Measurements from ENCODE around the gene KRT73. TPM values are rescaled to one million over a fixed set of nuclear protein-coding genes. Genes with fewer than 3 reads are reported as not detected.
"Not testable (repeated sequence)": the region's sequence is repeated elsewhere in the genome, so short reads cannot be mapped to it uniquely, and the experiment has no call there.

The KRT73 gene
- total RNA-seq, 1 experiment from 2014 or later, result not detected

- no peak for DNase-seq (ENCODE audit: low spot score)
Measured at GRCh38 chr12:52600941-52601481, 17.3 kb downstream of the KRT73 start, which contains the start of gene KRT72. TSS of gene KRT72 (minus strand) at chr12:52601463. CDS start at chr12:52601452, 11 bp downstream.

- DNase-seq (ENCODE audit: low spot score), result no peak
Measured at GRCh38 chr12:52600475-52600874, 17.9 kb downstream of the KRT73 start.

- DNase-seq (ENCODE audit: low spot score), result no peak
Measured at GRCh38 chr12:52600071-52600470, 18.3 kb downstream of the KRT73 start.

- no peak for DNase-seq (ENCODE audit: low spot score)
Measured at GRCh38 chr12:52598966-52599365, 19.4 kb downstream of the KRT73 start.

- DNase-seq (ENCODE audit: low spot score), result not testable (repeated sequence)
Measured at GRCh38 chr12:52594237-52594636, 24.1 kb downstream of the KRT73 start.

GRCh38 chr12:52591521-52591920, 26.8 kb downstream of the KRT73 start:
- DNase-seq (ENCODE audit: low spot score), result no peak

- no peak for DNase-seq (ENCODE audit: low spot score)
Measured at GRCh38 chr12:52590021-52590420, 28.3 kb downstream of the KRT73 start.

GRCh38 chr12:52587563-52587962, 30.8 kb downstream of the KRT73 start:
- DNase-seq (ENCODE audit: low spot score), result no peak

GRCh38 chr12:52585946-52586345, 32.4 kb downstream of the KRT73 start:
- no peak for DNase-seq (ENCODE audit: low spot score)

GRCh38 chr12:52585066-52585465, 33.3 kb downstream of the KRT73 start:
- DNase-seq (ENCODE audit: low spot score), result no peak

GRCh38 chr12:52584156-52584682, 34.1 kb downstream of the KRT73 start:
- DNase-seq (ENCODE audit: low spot score), result no peak

GRCh38 chr12:52582971-52583456, 35.3 kb downstream of the KRT73 start:
- peak; percentile 68 for DNase-seq (ENCODE audit: low spot score)

- no peak for DNase-seq (ENCODE audit: low spot score)
Measured at GRCh38 chr12:52582486-52582885, 35.9 kb downstream of the KRT73 start.

GRCh38 chr12:52581481-52581880, 36.9 kb downstream of the KRT73 start:
- no peak for DNase-seq (ENCODE audit: low spot score)

- no peak for DNase-seq (ENCODE audit: low spot score)
Measured at GRCh38 chr12:52581066-52581465, 37.3 kb downstream of the KRT73 start.

GRCh38 chr12:52580496-52580895, 37.9 kb downstream of the KRT73 start:
- no peak for DNase-seq (ENCODE audit: low spot score)

- DNase-seq (ENCODE audit: low spot score), result no peak
Measured at GRCh38 chr12:52579468-52580465, 38.6 kb downstream of the KRT73 start.

GRCh38 chr12:52578469-52578868, 39.9 kb downstream of the KRT73 start:
- no peak for DNase-seq (ENCODE audit: low spot score)

- DNase-seq (ENCODE audit: low spot score), result no peak
Measured at GRCh38 chr12:52577316-52577715, 41.0 kb downstream of the KRT73 start.

- no peak for DNase-seq (ENCODE audit: low spot score)
Measured at GRCh38 chr12:52575948-52576347, 42.4 kb downstream of the KRT73 start.

GRCh38 chr12:52575256-52575655, 43.1 kb downstream of the KRT73 start:
- no peak for DNase-seq (ENCODE audit: low spot score)

- no peak for DNase-seq (ENCODE audit: low spot score)
Measured at GRCh38 chr12:52573743-52574142, 44.6 kb downstream of the KRT73 start, which contains the start of gene KRT74. TSS of gene KRT74 (minus strand) at chr12:52573843. CDS start at chr12:52573777, 66 bp downstream.
